GM21360 (cell line): Measurements from ENCODE around the gene RELA.

ENCODE experiments used
- ATAC-seq: cut with Tn5 transposase; IDR thresholded peaks from one replicate; pipeline ENCODE4 v1.9.1; 2021; ENCODE audit warnings: mild to moderate bottlenecking, moderate library complexity; ENCODE audit not compliant: unreplicated experiment

RELA gene

DNA sequence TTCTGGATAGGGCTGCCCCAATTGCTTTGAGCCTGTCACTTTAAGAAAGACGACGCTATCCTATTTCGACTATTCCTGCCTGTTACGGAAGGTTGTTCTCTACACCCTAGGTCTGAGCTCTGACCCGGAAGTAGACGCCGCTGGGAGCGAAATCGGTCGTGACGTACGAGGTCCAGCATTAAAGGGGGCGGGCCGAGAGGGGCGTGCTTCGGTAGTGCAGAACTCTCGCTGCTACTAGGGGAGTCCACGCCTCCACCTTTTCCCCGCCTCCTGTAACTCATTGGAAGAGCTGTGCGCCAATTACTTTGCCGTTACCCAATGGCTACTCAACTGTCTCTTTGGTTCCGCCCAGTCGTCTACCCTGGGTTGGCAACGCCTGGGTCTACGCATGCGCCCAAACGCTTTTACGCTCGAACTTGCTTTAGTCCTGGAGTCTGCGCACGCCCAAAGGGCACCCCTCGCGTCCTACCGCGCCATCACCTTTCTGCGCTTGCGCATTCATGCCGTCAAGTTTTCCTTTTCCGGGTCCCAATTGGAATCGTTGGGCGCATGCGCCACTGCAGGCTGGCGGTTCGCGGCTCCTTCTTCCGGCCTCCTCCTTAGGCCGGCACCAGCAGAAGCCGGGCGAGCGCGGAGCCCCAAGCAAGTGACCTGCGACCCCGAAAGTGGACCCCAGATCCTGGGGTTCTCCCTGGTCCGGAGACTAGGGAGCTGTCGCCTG is 47.3 kb downstream of the RELA start, which contains the start of gene PCNX3:
PCNX3 (plus strand) TSS at position 548 of the 721 bp plus-strand sequence. CDS start 536 bp downstream, outside the sequence.
- peak; percentile 71 for ATAC-seq

DNA sequence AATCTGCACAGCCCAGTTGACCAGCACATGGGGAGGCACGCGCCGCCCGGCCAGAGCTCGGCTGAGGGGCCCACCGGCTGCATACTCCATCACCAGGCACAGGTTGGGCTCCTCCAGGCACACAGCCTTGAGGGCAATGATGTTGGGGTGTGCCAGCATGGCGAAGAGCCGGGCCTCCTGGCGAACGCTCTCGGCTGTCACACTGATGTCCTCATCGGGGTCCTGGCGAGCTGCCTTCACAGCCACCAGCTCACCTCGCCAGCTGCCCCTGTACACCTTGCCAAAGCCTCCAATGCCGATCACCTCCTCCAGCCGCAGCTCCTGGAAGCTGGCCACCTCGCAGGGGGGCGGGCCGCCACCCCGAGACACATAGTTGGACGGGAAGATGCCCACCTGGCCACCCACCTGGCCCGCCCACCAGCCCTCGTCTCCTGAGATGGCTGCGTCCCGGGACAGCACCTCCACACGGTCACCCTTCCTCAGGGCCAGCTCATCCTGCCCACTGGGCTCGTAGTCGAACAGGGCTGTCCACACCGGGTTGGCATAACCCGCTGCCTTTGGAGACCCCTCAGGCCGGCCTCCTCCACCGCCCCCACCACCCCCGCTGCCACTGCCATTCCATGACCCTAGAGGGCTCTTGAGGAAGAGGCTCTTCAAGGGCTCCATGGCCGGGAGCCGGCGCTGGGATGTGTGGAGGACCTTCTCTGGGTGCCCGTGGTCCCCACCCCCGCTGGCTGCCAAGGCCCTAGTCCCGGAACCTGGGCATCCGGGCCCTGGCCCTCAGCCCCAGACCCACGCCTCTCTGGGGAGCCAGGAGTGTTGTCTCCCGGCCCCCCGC is 49.4 kb downstream of the RELA start:
- no peak for ATAC-seq

DNA sequence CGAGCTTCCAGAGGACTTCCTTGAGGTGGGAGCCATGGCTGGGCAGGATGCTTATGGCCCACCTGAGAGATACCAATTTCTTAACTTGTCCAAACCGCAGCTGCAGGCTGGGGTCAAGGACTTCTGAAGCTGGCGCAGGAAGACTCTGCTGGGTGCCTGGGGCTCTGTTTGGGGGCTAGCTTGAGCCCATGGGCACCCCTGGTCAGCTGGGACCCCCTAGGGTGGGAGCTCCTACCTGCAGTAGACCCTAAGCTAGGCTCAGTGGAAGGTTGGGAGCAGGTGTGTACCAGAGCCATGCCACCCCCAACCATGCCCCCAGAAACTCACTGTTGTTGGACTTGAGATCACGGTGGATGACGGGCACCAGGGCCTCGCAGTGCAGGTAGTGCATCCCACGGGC is 50.0 kb downstream of the RELA start:
- ATAC-seq, result no peak

DNA sequence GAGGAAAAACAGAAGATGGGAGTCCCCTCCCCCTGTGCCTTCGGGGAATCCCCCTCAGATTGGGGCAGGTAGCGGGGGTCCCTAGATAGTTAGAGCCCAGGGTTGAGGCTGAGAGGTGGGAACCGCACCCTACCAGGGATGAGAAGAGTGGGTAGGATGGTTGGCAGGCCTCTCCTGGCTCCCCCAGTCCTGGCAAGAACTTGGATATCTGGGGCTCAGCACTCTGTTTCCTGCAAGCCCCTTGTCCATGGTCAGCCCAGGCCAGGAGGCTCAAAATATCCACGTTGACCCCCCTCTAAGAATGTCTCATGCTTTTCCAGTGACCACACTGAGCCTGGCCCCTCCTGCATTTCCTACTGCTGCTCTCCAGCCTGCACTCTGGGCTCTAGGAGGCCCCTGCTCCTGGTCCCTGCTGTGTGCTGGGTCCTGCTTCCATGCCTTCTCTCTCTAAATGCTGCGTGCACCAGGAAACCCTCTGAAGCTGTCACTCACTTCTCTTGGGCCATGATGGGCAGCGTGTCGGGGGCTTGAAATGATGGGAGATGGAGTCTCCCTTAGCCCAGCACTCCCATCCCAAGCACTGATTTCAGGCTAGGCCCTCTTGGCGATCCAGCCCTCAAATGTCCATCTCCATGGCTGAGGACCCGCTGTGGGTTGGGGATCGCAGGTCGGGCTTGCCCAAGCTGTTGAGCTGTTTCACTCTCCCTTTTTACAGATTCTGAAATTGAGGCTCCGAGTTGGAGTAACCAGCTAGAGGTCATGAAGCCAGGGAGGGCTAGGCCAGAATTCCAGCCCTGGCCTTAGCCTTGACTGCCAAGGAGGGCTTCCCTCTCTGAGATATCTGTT is 50.7 kb downstream of the RELA start:
- ATAC-seq, result no peak

DNA sequence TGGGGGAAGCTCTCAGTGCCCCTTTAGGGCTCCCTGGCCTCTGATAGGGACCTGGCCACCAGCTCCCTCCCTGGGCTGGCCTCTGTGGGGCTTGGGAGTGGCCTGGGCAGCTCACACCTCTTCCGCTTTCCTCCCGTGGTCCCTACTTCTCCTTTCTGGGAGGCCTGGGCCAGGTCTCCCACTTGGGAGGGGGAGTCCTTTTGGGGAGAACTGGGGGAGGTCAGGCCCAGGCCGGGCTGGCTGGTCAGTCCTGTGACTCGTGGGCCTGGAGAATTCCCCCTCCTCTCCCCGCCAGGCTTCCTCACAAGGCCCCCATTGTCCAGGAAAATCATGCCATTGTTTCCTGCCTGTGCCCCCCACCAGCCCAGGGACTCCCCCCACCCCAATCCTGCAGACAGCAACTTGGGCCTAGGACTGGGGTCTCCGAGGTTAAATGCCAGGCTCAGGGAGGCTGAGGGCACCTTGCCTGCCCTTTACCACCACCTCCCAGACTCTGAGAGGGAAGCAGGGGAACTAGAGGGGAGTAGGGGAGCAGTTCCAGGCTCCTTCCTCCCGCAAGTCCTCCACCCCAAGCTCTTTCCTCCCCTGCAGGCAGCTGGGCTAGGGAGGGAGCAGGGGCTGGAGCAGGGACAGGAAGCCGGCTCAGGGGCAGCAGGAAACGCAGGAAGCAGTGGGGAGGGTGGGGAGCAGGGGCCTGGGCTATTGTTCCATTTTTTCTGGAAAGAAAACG is 51.5 kb downstream of the RELA start:
- ATAC-seq, result no peak

DNA sequence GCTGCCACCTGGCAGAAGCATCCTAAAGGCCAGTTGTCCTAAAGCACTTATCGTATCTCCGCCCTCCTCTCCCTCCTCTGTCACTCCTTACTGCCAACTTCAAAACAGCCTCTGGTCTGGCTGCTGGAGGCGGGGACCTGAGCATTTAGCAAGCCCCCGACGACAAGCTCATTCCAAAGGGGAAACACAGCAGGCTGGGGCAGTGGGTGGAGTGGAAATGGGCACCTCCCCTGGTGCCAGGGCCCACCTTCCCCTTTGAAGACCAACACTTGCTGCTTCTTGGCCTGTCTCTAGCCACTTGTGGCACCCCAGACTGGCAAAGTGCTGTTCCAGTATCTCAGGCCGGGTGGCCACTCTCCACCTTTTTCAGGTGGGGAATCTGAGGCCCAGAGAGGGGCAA is 52.3 kb downstream of the RELA start:
- ATAC-seq, result no peak

DNA sequence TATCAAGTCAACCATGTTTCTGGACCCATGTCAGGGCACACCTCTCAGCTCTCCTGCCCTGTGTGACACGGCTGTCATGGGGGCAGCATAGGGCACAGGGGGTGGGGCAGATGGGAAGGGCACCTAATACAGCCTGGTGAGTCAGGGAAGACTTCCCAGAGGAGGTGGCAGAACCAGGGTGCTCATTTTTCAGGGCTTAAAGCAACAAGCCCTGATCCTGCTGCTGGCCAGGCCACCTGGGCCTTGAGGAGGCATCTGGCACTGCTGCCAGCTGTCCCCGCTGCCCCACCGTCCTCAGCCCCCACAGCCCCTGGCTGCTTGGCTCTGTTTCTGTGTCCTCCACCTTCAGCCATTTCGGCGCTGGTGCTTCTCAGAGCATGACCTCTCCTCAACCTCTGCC is 53.1 kb downstream of the RELA start:
- no peak for ATAC-seq

DNA sequence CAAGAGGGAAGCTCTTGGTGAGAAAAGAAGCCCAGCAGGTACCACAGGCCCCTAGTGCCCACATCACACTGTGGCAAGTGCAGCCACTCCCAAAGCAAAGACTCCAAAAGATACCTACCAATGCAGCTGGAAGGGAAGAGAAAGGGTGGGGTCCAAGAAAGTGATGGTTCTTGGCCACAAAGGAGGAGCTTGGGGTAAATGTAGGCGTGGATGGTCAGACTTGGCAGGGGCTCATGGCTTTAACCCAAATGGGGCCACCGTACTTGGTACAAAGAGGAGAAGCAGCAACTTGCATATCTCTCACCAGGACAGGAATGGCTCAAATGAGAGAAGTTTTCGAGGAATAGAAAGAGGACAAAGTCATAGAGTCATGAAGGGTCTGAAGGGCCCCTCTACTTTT is 53.5 kb downstream of the RELA start:
- no peak for ATAC-seq

DNA sequence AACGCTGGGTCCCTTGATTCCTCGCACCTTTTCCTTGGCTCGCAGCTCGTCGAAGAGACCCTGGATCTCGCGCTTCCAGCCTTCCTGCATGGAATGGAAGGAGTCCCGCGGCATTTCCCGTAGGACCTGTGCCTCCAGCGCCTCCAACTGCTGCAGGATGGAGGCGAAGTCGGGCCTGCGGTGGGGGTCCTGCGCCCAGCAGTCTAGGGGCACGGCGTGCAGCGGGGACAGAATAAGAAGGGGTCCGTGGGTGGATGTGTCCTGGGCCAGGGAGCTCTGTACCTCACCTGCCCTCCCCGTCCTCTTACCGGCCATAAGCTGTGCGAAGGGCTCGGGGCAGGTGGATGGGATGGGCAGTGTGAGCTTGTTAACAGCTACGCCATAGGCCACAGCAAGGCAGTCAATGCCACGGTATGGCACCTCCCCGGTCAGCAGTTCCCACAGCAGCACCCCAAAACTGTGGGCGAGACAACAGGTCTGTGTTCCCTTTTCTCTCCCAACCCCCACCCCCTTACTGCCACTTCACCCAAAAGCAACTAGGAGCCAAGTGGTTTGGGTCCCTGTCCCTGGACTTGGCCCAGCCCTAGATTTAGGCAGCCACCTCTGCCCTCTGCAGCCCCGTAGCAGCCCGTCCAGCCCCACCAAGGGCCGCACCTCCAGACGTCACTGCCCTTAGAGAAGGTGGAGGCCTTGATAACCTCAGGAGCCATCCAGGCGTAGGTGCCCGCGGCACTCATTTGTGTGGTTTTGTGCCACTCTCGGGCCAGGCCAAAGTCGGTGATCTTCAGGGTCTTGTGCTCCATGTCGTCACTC is 54.9 kb downstream of the RELA start:
- ATAC-seq, result no peak

DNA sequence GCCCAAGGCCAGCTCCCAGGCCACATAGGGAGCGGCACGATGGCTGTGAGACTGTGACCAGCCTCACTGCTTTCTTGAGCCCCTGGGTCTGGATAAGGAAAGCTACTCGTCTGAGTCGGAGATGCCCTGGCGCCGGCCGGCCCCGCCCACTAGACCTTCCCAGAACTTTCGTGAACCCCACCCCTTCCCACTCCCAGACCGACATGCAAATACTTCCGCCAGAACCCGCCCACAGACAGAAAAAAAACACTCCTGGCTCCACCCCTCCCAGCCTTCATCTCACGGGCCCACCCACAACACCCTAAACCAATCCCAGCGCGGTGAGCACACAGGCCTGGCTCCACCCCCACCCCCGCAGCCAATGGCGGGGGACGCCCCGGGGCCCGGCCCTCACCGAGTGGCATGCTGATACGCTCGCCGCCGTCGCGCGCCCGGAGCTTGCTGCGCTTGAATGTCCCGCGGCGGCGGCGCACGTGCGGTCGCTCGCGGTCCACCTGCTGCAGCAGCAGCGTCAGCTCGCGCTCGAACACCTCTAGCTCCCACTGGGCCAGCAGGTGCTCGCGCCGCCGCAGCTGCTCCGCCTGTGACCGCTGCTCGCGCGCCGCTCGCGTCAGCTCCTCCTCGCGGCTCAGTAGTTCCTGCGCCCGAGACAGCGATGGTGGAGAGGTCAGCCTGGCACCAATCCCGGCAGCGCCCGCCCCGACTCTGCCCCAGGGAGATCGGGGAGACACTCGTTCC is 55.7 kb downstream of the RELA start:
- ATAC-seq, result no peak

DNA sequence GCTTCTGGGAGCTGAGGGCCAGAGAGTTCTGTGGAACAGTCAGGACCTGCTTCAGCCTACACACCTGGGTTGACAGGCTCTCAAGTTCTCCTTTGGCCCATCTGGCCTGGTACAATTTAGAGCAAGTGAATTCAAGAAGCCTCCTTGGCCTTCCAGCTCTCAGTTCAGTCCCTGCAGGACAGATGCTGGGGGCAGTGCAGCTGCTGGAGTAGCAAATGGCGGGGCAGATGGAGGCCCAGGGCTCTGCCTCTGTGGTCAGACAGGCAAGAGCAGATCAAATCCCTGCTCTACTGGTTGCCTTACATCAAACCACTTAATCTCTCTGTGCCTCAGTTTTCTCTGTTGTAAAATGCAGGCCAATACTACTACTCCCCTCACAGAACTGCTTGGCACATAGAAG is 58.5 kb downstream of the RELA start:
- no peak for ATAC-seq
